H9 (cell line): ENCODE results near the gene ACACB. TPM values are rescaled to one million over a fixed set of nuclear protein-coding genes. Genes with fewer than 3 reads are reported as not detected.

ENCODE experiments used
- DNase-seq: peaks from one replicate; pipeline ENCODE4 v3.0.0-alpha.2; 2017
- H2AFZ ChIP-seq: one replicate; pipeline ENCODE4 v1.6.1; 2013; ENCODE audit warnings: mild to moderate bottlenecking, low read length, control low read depth, moderate library complexity
- H2AK5ac ChIP-seq: 2 replicates; pipeline ENCODE4 v1.6.1; 2013; ENCODE audit warnings: low read length, control low read depth, mixed read lengths; ENCODE audit not compliant: insufficient read length
- H2BK120ac ChIP-seq: one replicate; pipeline ENCODE4 v1.6.1; 2013; ENCODE audit warnings: low read depth, mild to moderate bottlenecking, low read length, control low read depth, inconsistent platforms; ENCODE audit not compliant: poor library complexity, severe bottlenecking
- H2BK12ac ChIP-seq: 2 replicates; pipeline ENCODE4 v1.6.1; 2013; ENCODE audit warnings: low read length, control low read depth, mixed read lengths, low read depth; ENCODE audit not compliant: insufficient read length
- H2BK15ac ChIP-seq: 2 replicates; pipeline ENCODE4 v1.6.1; 2013; ENCODE audit warnings: low read depth, low read length, control low read depth
- H2BK20ac ChIP-seq: one replicate; pipeline ENCODE4 v1.6.1; 2013; ENCODE audit warnings: low read depth, mild to moderate bottlenecking, low read length, control low read depth, inconsistent platforms; ENCODE audit not compliant: poor library complexity, severe bottlenecking
- H2BK5ac ChIP-seq: 2 replicates; pipeline ENCODE4 v1.6.1; 2013; ENCODE audit warnings: low read length, control low read depth, mixed read lengths; ENCODE audit not compliant: insufficient read length
- H3K14ac ChIP-seq: 2 replicates; pipeline ENCODE4 v1.6.1; 2013; ENCODE audit warnings: low read length, control low read depth; ENCODE audit not compliant: insufficient read depth
- H3K18ac ChIP-seq: 2 replicates; pipeline ENCODE4 v1.6.1; 2013; ENCODE audit warnings: low read depth, mild to moderate bottlenecking, mixed read lengths, low read length, control low read depth; ENCODE audit not compliant: insufficient read length
- H3K23ac ChIP-seq: 2 replicates; pipeline ENCODE4 v1.6.1; 2013; ENCODE audit warnings: low read length, control low read depth, mixed read lengths, low read depth; ENCODE audit not compliant: insufficient read length
- H3K23me2 ChIP-seq: 2 replicates; pipeline ENCODE4 v1.6.1; 2013; ENCODE audit warnings: low read depth, mild to moderate bottlenecking, mixed read lengths, low read length, control low read depth; ENCODE audit not compliant: insufficient read length, poor library complexity, severe bottlenecking
- H3K27ac ChIP-seq: 2 replicates; pipeline ENCODE4 v1.5.1; 2013; ENCODE audit warnings: low read length, control low read depth, mixed read lengths, low read depth; ENCODE audit not compliant: insufficient read length
- H3K27me3 ChIP-seq: 2 replicates; pipeline ENCODE4 v1.6.1; 2013; ENCODE audit warnings: low read length, control low read depth, inconsistent platforms; ENCODE audit not compliant: insufficient read depth
- H3K4ac ChIP-seq: 2 replicates; pipeline ENCODE4 v1.6.1; 2013; ENCODE audit warnings: low read depth, mild to moderate bottlenecking, control low read depth, inconsistent platforms, low read length, moderate library complexity
- H3K4me1 ChIP-seq: 2 replicates; pipeline ENCODE4 v1.6.1; 2013; ENCODE audit warnings: low read length, control low read depth, inconsistent platforms; ENCODE audit not compliant: insufficient read depth
- H3K4me2 ChIP-seq: 2 replicates; pipeline ENCODE4 v1.6.1; 2013; ENCODE audit warnings: low read length, control low read depth, mixed read lengths; ENCODE audit not compliant: insufficient read length, insufficient read depth
- H3K56ac ChIP-seq: 2 replicates; pipeline ENCODE4 v1.6.1; 2013; ENCODE audit warnings: low read depth, mild to moderate bottlenecking, mixed read lengths, low read length, control low read depth; ENCODE audit not compliant: insufficient read length
- H3K79me1 ChIP-seq: 2 replicates; pipeline ENCODE4 v1.6.1; 2013; ENCODE audit warnings: low read depth, mild to moderate bottlenecking, moderate library complexity, low read length, control low read depth, inconsistent platforms; ENCODE audit not compliant: insufficient read depth, poor library complexity, severe bottlenecking
- H3K79me2 ChIP-seq: 2 replicates; pipeline ENCODE4 v1.6.1; 2013; ENCODE audit warnings: low read length, control low read depth, inconsistent platforms; ENCODE audit not compliant: insufficient read depth
- H3K9ac ChIP-seq: 2 replicates; pipeline ENCODE4 v1.6.1; 2013; ENCODE audit warnings: low read length, control low read depth, mixed read lengths; ENCODE audit not compliant: insufficient read length; ENCODE audit errors: extremely low read depth
- H3K9me3 ChIP-seq: one replicate; pipeline ENCODE4 v1.6.1; 2013; ENCODE audit warnings: low read depth, low read length, inconsistent platforms; ENCODE audit not compliant: control insufficient read depth
- H3T11ph ChIP-seq: one replicate; pipeline ENCODE4 v1.6.1; 2013; ENCODE audit warnings: mild to moderate bottlenecking, low read length, control low read depth, inconsistent platforms
- H4K20me1 ChIP-seq: one replicate; pipeline ENCODE4 v1.6.1; 2013; ENCODE audit not compliant: control insufficient read depth, insufficient read length, insufficient read depth
- H4K5ac ChIP-seq: 2 replicates; pipeline ENCODE4 v1.6.1; 2013; ENCODE audit warnings: low read depth, mild to moderate bottlenecking, mixed read lengths, low read length, control low read depth; ENCODE audit not compliant: insufficient read length
- H4K8ac ChIP-seq: replicated peaks from 2 replicates; pipeline ENCODE4 v1.6.1; 2013; ENCODE audit warnings: low read length, control low read depth, mixed read lengths, low read depth; ENCODE audit not compliant: insufficient read length
- H4K91ac ChIP-seq: 2 replicates; pipeline ENCODE4 v1.6.1; 2013; ENCODE audit warnings: low read depth, mild to moderate bottlenecking, moderate library complexity, mixed read lengths, low read length, control low read depth; ENCODE audit not compliant: insufficient read length
- H3K27ac Mint-ChIP-seq, 3 experiments: 2 replicates in 2 of 3; 3 replicates in 1 of 3; pipeline ENCODE4 v1.8.0; 2020 to 2021; ENCODE audit warnings: mixed read lengths in 3 of 3, mild to moderate bottlenecking in 1 of 3, moderate library complexity in 1 of 3
- H3K27me3 Mint-ChIP-seq: 2 replicates; pipeline ENCODE4 v1.8.0; 2021; ENCODE audit warnings: low read depth, mild to moderate bottlenecking, moderate library complexity, mixed read lengths
- H3K36me3 Mint-ChIP-seq, 3 experiments: 2 replicates in 2 of 3; 3 replicates in 1 of 3; pipeline ENCODE4 v1.8.0; 2020 to 2021; ENCODE audit warnings: low read depth in 3 of 3, mixed read lengths in 3 of 3; ENCODE audit not compliant: insufficient read depth in 1 of 3
- H3K4me1 Mint-ChIP-seq, 2 experiments: 2 replicates each; pipeline ENCODE4 v1.8.0; 2020; ENCODE audit warnings: mixed read lengths in 2 of 2
- H3K4me3 Mint-ChIP-seq, 2 experiments: 2 replicates in 1 of 2; 3 replicates in 1 of 2; pipeline ENCODE4 v1.8.0; 2020 to 2021; ENCODE audit warnings: mild to moderate bottlenecking in 2 of 2, mixed read lengths in 2 of 2, moderate library complexity in 1 of 2
- H3K9me3 Mint-ChIP-seq, 2 experiments: 2 replicates in 1 of 2; 3 replicates in 1 of 2; pipeline ENCODE4 v1.8.0; 2020; ENCODE audit warnings: mild to moderate bottlenecking in 2 of 2, mixed read lengths in 2 of 2, moderate library complexity in 1 of 2
- CTCF ChIP-seq: fragments of 200-600 bp; sonication (generic); conservative IDR thresholded peaks from 3 replicates; pipeline ENCODE4 v1.8.0; 2021; ENCODE audit warnings: antibody characterized with exemption, mild to moderate bottlenecking
- WGBS: extraction: QIAGEN DNeasy Blood & Tissue Kit; methylation state at CpG from one replicate; pipeline ENCODE4 v1.1.7; 2013; ENCODE audit warnings: missing lambda C conversion rate, low lambda C conversion rate, mixed read lengths; ENCODE audit not compliant: insufficient read length; ENCODE audit errors: extremely low coverage; 5-methylcytosine and 5-hydroxymethylcytosine counted together
- total RNA-seq: library from RNA; stranded (reverse); gene quantifications from 2 replicates; pipeline ENCODE4 v1.2.1, GENCODE V29; 2021

ACACB gene
- total RNA-seq, 1 experiment from 2014 or later: 14.2 TPM

- no peak overlapping the region for H2BK120ac ChIP-seq
- TF ChIP-seq CTCF: no peak
- Mint-ChIP-seq H3K9me3 (no peaks in the 10 kb centered on the region), H3K36me3 (no peaks in the 10 kb centered on the region), H3K4me3 (no peak overlapping the region), H3K4me1 (peaks cover 8 to 10% of the 10 kb centered on the region in 2 experiments; a peak in 2 of 4 replicates), H3K27ac (no peak overlapping the region), H3K27me3 (peaks cover 49% of the 10 kb centered on the region)
- no peak overlapping the region for H4K8ac ChIP-seq
- no peaks in the 10 kb centered on the region for H3K79me1 ChIP-seq
- no peak overlapping the region for H3K23ac ChIP-seq
- no peak overlapping the region for H2BK15ac ChIP-seq
- WGBS: no CpG with 5 or more reads among the region's 8 CpGs
- H2AK5ac ChIP-seq: no peak overlapping the region
- no peak overlapping the region for H2BK5ac ChIP-seq
- H3K27me3 ChIP-seq: peaks cover 14% of the 10 kb centered on the region; the same call in 1 of the 2 replicates
- no peak for DNase-seq
- H3K18ac ChIP-seq: no peak overlapping the region
- H4K91ac ChIP-seq: no peak overlapping the region
- no peak overlapping the region for H3K4me2 ChIP-seq
- no peak overlapping the region for H2AFZ ChIP-seq
- no peaks in the 10 kb centered on the region; the same call in 1 of the 2 replicates for H3K4me1 ChIP-seq
- H4K5ac ChIP-seq: no peak overlapping the region
- H4K20me1 ChIP-seq: no peaks in the 10 kb centered on the region
- H3K27ac ChIP-seq: no peak overlapping the region
- no peak overlapping the region for H3T11ph ChIP-seq
- H2BK12ac ChIP-seq: no peak overlapping the region
- no peaks in the 10 kb centered on the region for H3K79me2 ChIP-seq
- no peak overlapping the region for H3K56ac ChIP-seq
- H2BK20ac ChIP-seq: no peak overlapping the region
- H3K9me3 ChIP-seq: no peaks in the 10 kb centered on the region
- peaks cover 6% of the 10 kb centered on the region for H3K23me2 ChIP-seq
- no peak overlapping the region for H3K4ac ChIP-seq
- H3K14ac ChIP-seq: no peak overlapping the region
- H3K9ac ChIP-seq: no peak overlapping the region
Observed at GRCh38 chr12:109304485-109304884, 188.1 kb downstream of the ACACB start.
